Neural cell (in vitro differentiated cells): Measurements from ENCODE around the gene STPG3. TPM values are rescaled to one million over a fixed set of nuclear protein-coding genes. Genes with fewer than 3 reads are reported as not detected.

Experiments
- H2AFZ ChIP-seq: fragments of 200-600, 300-800 bp; sonication (generic), shearing (Covaris generic); 2 replicates; pipeline ENCODE4 v1.6.0; 2014; ENCODE audit warnings: low read depth, mild to moderate bottlenecking, antibody characterized with exemption, low read length, moderate library complexity
- H3F3A ChIP-seq: fragments of 200-600 bp; shearing (Covaris generic); 2 replicates; pipeline ENCODE4 v1.6.1; 2016; ENCODE audit warnings: mild to moderate bottlenecking, moderate library complexity, mixed read lengths, antibody characterized with exemption, low read length; ENCODE audit not compliant: insufficient read depth, poor library complexity, severe bottlenecking
- H3K27ac ChIP-seq: fragments of 200-600, 300-800 bp; sonication (generic), shearing (Covaris generic); 2 replicates; pipeline ENCODE4 v1.5.1; 2014; ENCODE audit warnings: mild to moderate bottlenecking, low read length, moderate library complexity
- H3K27me3 ChIP-seq: fragments of 300-800, 200-600 bp; sonication (generic), shearing (Covaris generic); 2 replicates; pipeline ENCODE4 v1.6.0; 2014; ENCODE audit warnings: mild to moderate bottlenecking, low read depth, low read length, moderate library complexity; ENCODE audit not compliant: insufficient read depth
- H3K36me3 ChIP-seq: fragments of 300-800, 200-600 bp; sonication (generic), shearing (Covaris generic); 2 replicates; pipeline ENCODE4 v1.5.1; 2014; ENCODE audit warnings: mild to moderate bottlenecking, antibody characterized with exemption, low read length, moderate library complexity; ENCODE audit not compliant: insufficient read depth
- H3K4me2 ChIP-seq: fragments of 300-800, 200-600 bp; sonication (generic), shearing (Covaris generic); 2 replicates; pipeline ENCODE4 v1.6.0; 2014; ENCODE audit warnings: mild to moderate bottlenecking, low read length
- H3K4me3 ChIP-seq: fragments of 300-800, 200-600 bp; sonication (generic), shearing (Covaris generic); 2 replicates; pipeline ENCODE4 v1.5.1; 2014; ENCODE audit warnings: mild to moderate bottlenecking, low read length, moderate library complexity
- H3K79me2 ChIP-seq: fragments of 200-600 bp; shearing (Covaris generic); replicated peaks from 2 replicates; pipeline ENCODE4 v1.6.0; 2014; ENCODE audit warnings: mild to moderate bottlenecking, low read length, moderate library complexity; ENCODE audit not compliant: insufficient read depth
- H3K9ac ChIP-seq: fragments of 300-800, 200-600 bp; sonication (generic), shearing (Covaris generic); 2 replicates; pipeline ENCODE4 v1.6.1; 2016; ENCODE audit warnings: mild to moderate bottlenecking, low read length, mixed read lengths
- H3K9me2 ChIP-seq: fragments of 200-600 bp; shearing (Covaris generic); 2 replicates; pipeline ENCODE4 v1.6.1; 2016; ENCODE audit warnings: mild to moderate bottlenecking, low read length, mixed read lengths; ENCODE audit not compliant: insufficient read depth
- H3K9me3 ChIP-seq: fragments of 200-600, 300-800 bp; sonication (generic), shearing (Covaris generic); 2 replicates; pipeline ENCODE4 v1.6.1; 2016; ENCODE audit warnings: mild to moderate bottlenecking, mixed run types, low read length, moderate library complexity, mixed read lengths
- H4K20me1 ChIP-seq: fragments of 200-600 bp; shearing (Covaris generic); 2 replicates; pipeline ENCODE4 v1.6.1; 2016; ENCODE audit warnings: mild to moderate bottlenecking, mixed run types; ENCODE audit not compliant: insufficient read depth
- EP300 ChIP-seq: fragments of 450-650 bp; conservative IDR thresholded peaks from 2 replicates; pipeline ENCODE4 v1.6.1; 2014; ENCODE audit warnings: antibody characterized with exemption, mild to moderate bottlenecking, moderate library complexity; ENCODE audit not compliant: poor library complexity, severe bottlenecking
- EZH2 ChIP-seq: fragments of 200-600, 300-800 bp; shearing (Covaris generic), sonication (generic); IDR thresholded peaks from 2 replicates; pipeline ENCODE4 v1.6.1; 2014; ENCODE audit warnings: antibody characterized with exemption, low read length, borderline replicate concordance, mild to moderate bottlenecking; ENCODE audit not compliant: insufficient read depth, poor library complexity, severe bottlenecking
- MXI1 ChIP-seq: fragments of 450-650 bp; conservative IDR thresholded peaks from 2 replicates; pipeline ENCODE4 v1.6.1; 2014; ENCODE audit warnings: antibody characterized with exemption, mild to moderate bottlenecking; ENCODE audit not compliant: poor library complexity, severe bottlenecking
- POLR2AphosphoS5 ChIP-seq: IDR thresholded peaks from 2 replicates; pipeline ENCODE4 v1.6.1; 2012
- RAD21 ChIP-seq: fragments of 450-650 bp; conservative IDR thresholded peaks from 2 replicates; pipeline ENCODE4 v1.6.1; 2014; ENCODE audit warnings: antibody characterized with exemption, mild to moderate bottlenecking, moderate library complexity
- SMC3 ChIP-seq: fragments of 450-650 bp; conservative IDR thresholded peaks from 2 replicates; pipeline ENCODE4 v1.6.1; 2014; ENCODE audit warnings: antibody characterized with exemption, mild to moderate bottlenecking, moderate library complexity; ENCODE audit not compliant: poor library complexity
- TAF1 ChIP-seq: IDR thresholded peaks from 2 replicates; pipeline ENCODE4 v1.6.1; 2012; ENCODE audit warnings: low read depth
- polyA plus RNA-seq: library from polyadenylated mRNA; depleted of rRNA; stranded (reverse); fragments of >200 nt; gene quantifications from 2 replicates; pipeline ENCODE4 v1.2.3, GENCODE V29; 2014
- TF ChIP-seq, protein P1 (sequence below): fragments of 450-650 bp; IDR thresholded peaks from 2 replicates; pipeline ENCODE4 v1.5.1; 2014; ENCODE audit warnings: antibody characterized with exemption, mild to moderate bottlenecking, moderate library complexity; ENCODE audit not compliant: poor library complexity, severe bottlenecking
- TF ChIP-seq, protein P2 (sequence below): IDR thresholded peaks from 2 replicates; pipeline ENCODE4 v1.6.1; 2012; ENCODE audit warnings: borderline replicate concordance

STPG3 gene
- polyA plus RNA-seq, 1 donor from 2014 or later, result not detected

DNA sequence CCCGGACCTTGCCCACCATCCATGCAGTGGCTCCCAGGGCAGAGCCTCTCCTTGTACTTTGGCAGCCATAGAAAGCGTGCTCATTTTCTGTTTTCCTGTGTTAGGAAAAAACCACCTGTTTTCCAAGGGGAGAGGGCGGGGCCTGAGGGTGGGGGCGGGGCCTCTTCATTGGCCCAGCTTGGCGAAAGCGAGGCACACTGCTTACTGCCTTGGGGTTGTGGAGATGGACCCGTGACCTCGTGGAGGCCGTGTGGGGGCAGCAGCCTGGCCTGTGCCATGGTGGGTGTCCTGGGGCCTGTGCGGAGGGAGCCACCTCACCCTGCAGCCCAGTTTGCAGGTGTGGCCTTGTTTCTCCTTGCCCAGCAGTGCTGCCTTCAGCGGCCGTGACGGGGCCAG lies 22.0 kb downstream of the STPG3 start:
- Histone ChIP-seq H4K20me1 (no peaks in the 10 kb centered on the region), H3K27me3 (no peaks in the 10 kb centered on the region), H3K36me3 (peaks cover 7% of the 10 kb centered on the region), H3K9me2 (no peaks in the 10 kb centered on the region), H3K27ac (no peak overlapping the region), H3K4me2 (no peak overlapping the region), H3K79me2 (no peaks in the 10 kb centered on the region), H2AFZ (no peak overlapping the region), H3F3A (no peaks in the 10 kb centered on the region), H3K4me3 (no peak overlapping the region), H3K9me3 (no peaks in the 10 kb centered on the region), H3K9ac (no peak overlapping the region)
- TF ChIP-seq, protein P1, sequence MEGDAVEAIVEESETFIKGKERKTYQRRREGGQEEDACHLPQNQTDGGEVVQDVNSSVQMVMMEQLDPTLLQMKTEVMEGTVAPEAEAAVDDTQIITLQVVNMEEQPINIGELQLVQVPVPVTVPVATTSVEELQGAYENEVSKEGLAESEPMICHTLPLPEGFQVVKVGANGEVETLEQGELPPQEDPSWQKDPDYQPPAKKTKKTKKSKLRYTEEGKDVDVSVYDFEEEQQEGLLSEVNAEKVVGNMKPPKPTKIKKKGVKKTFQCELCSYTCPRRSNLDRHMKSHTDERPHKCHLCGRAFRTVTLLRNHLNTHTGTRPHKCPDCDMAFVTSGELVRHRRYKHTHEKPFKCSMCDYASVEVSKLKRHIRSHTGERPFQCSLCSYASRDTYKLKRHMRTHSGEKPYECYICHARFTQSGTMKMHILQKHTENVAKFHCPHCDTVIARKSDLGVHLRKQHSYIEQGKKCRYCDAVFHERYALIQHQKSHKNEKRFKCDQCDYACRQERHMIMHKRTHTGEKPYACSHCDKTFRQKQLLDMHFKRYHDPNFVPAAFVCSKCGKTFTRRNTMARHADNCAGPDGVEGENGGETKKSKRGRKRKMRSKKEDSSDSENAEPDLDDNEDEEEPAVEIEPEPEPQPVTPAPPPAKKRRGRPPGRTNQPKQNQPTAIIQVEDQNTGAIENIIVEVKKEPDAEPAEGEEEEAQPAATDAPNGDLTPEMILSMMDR, result no peak
- TF ChIP-seq, protein P2, sequence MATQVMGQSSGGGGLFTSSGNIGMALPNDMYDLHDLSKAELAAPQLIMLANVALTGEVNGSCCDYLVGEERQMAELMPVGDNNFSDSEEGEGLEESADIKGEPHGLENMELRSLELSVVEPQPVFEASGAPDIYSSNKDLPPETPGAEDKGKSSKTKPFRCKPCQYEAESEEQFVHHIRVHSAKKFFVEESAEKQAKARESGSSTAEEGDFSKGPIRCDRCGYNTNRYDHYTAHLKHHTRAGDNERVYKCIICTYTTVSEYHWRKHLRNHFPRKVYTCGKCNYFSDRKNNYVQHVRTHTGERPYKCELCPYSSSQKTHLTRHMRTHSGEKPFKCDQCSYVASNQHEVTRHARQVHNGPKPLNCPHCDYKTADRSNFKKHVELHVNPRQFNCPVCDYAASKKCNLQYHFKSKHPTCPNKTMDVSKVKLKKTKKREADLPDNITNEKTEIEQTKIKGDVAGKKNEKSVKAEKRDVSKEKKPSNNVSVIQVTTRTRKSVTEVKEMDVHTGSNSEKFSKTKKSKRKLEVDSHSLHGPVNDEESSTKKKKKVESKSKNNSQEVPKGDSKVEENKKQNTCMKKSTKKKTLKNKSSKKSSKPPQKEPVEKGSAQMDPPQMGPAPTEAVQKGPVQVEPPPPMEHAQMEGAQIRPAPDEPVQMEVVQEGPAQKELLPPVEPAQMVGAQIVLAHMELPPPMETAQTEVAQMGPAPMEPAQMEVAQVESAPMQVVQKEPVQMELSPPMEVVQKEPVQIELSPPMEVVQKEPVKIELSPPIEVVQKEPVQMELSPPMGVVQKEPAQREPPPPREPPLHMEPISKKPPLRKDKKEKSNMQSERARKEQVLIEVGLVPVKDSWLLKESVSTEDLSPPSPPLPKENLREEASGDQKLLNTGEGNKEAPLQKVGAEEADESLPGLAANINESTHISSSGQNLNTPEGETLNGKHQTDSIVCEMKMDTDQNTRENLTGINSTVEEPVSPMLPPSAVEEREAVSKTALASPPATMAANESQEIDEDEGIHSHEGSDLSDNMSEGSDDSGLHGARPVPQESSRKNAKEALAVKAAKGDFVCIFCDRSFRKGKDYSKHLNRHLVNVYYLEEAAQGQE, result no peak
- TF ChIP-seq EP300, result no peak
- no peak for TF ChIP-seq TAF1
- no peak for TF ChIP-seq SMC3
- no peak for TF ChIP-seq RAD21
- no peak for TF ChIP-seq POLR2AphosphoS5
- TF ChIP-seq MXI1, result no peak
- no peak for TF ChIP-seq EZH2

GRCh38 chr9:137273611-137274320 lies 22.7 kb downstream of the STPG3 start:
- H3K27ac ChIP-seq, result no peak overlapping the region
- H3F3A ChIP-seq, result no peaks in the 10 kb centered on the region
- no peaks in the 10 kb centered on the region for H4K20me1 ChIP-seq
- H3K36me3 ChIP-seq, result peaks cover 7% of the 10 kb centered on the region
- H3K27me3 ChIP-seq, result no peaks in the 10 kb centered on the region
- H3K9me3 ChIP-seq, result no peaks in the 10 kb centered on the region
- no peak for TF ChIP-seq POLR2AphosphoS5
- no peak for TF ChIP-seq SMC3
- TF ChIP-seq EZH2, result no peak
- no peak for TF ChIP-seq EP300
- TF ChIP-seq, protein P2, result no peak
- TF ChIP-seq TAF1, result no peak
- no peak for TF ChIP-seq MXI1
- TF ChIP-seq RAD21, result no peak
- H3K4me3 ChIP-seq, result no peak overlapping the region
- no peak overlapping the region for H2AFZ ChIP-seq
- H3K9ac ChIP-seq, result no peak overlapping the region
- H3K4me2 ChIP-seq, result no peak overlapping the region
- H3K79me2 ChIP-seq, result no peaks in the 10 kb centered on the region
- H3K9me2 ChIP-seq, result no peaks in the 10 kb centered on the region
